Hepatocyte (in vitro differentiated cells): ENCODE measurements around the gene CUX1.
"Not testable (repeated sequence)": the region's sequence is repeated elsewhere in the genome, so short reads cannot be mapped to it uniquely, and the experiment has no call there.

ENCODE experiments used
- EZH2 ChIP-seq: fragments of 200-600 bp; sonication (generic); IDR thresholded peaks from 2 replicates; pipeline ENCODE4 v1.6.1; 2016; ENCODE audit warnings: antibody characterized with exemption, mild to moderate bottlenecking, borderline replicate concordance
- EZH2phosphoT487 ChIP-seq: fragments of 200-600 bp; sonication (generic); IDR thresholded peaks from one replicate; pipeline ENCODE4 v1.6.1; 2018; ENCODE audit warnings: antibody characterized with exemption, mild to moderate bottlenecking, low read depth, moderate library complexity; ENCODE audit not compliant: unreplicated experiment, severe bottlenecking
- TF ChIP-seq, protein P1 (sequence below): fragments of 200-600 bp; sonication (generic); IDR thresholded peaks from 2 replicates; pipeline ENCODE4 v1.5.1; 2016; ENCODE audit warnings: antibody characterized with exemption, mild to moderate bottlenecking; ENCODE audit not compliant: poor library complexity

DNA sequence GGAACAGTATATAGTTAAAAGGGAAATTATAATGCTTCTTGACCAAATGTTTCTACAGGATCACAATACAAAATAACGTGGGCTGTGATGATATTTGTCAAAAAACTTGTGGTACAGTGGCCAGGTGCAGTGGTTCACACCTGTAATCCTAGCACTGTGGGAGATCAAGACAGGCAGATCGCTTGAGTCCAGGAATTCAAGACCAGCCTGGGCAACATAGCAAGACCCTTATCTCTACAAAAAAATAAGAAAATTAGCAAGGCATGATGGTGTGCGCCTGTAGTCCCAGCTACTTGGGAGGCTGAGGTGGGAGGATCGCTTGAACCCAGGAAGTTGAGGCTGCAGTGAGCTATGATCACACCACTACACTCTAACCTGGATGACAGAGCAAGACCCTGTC, 208.4 kb downstream of the CUX1 start:
- TF ChIP-seq, protein P1, sequence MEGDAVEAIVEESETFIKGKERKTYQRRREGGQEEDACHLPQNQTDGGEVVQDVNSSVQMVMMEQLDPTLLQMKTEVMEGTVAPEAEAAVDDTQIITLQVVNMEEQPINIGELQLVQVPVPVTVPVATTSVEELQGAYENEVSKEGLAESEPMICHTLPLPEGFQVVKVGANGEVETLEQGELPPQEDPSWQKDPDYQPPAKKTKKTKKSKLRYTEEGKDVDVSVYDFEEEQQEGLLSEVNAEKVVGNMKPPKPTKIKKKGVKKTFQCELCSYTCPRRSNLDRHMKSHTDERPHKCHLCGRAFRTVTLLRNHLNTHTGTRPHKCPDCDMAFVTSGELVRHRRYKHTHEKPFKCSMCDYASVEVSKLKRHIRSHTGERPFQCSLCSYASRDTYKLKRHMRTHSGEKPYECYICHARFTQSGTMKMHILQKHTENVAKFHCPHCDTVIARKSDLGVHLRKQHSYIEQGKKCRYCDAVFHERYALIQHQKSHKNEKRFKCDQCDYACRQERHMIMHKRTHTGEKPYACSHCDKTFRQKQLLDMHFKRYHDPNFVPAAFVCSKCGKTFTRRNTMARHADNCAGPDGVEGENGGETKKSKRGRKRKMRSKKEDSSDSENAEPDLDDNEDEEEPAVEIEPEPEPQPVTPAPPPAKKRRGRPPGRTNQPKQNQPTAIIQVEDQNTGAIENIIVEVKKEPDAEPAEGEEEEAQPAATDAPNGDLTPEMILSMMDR: not testable (repeated sequence)
- TF ChIP-seq EZH2phosphoT487, EZH2: not testable (repeated sequence)
